Stimulated activated CD4-positive, alpha-beta T cell treated with anti-CD3 and anti-CD28 coated beads, Interleukin-15, amount 100 ng/mL, for 48 hours (primary cell): ENCODE results near the gene DYNAP.

Experiments
- DNase-seq, 2 donors: peaks; one replicate each; pipeline ENCODE4 v3.0.0-alpha.2; 2020; ENCODE audit warnings: low read depth in 2 of 2

The DYNAP gene

DNA sequence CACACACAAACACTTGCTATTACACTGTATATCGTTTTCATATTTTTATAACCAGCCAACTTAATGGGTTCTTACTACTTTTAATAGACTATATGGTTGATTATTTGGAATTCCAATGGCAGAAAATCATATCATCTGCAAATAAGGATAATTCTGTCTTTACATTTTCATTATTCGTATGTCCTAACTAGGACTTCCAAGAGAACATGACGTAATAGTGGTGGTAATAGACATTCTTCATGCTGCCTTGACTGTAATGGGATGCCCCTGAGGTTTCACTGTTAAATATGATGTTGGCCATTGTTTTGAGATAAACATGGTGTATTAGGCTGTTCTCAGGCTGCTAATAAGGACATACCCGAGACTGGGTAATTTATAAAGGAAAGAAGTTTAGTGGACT lies 45.2 kb downstream of the DYNAP start:
- no peak for DNase-seq

DNA sequence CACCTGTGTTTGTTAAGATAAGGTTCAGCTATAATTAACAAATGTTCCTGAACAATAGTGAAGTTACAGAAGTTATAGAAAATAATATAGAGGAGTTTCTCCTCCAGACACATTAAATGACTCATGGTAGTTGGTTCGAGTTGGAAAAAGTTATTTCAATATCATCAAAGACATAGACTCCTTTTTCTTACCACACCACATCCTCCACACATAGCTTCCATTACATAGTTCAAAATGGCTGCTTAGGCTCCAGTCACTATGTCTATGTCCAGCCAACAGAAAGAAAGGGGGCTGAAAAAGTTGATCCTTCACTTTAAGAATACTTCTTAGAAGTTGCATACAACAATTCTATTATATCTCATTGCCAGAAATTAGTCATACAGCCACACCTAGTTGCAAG lies 50.7 kb downstream of the DYNAP start:
- DNase-seq: no peak

DNA sequence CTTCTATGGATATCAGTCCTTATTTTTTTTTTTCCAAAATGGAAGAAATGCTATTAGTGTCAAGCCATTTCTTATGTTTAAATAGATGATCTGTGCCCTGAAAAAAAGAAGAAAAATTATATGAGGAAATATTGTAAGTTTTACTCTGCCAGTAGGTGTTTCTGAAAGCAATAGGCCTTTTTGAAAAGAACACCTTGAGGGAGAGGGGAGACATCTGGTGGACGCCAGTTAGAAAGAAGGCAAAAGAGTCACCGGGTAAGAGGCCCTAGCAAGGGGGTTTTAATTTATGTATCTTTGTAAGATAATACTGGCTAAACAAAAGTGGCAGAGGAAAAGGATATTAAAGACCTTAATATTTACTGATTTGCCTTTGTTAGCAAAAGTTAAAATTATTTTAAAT lies 56.1 kb downstream of the DYNAP start:
- no peak for DNase-seq
